ENCODE data around the gene DNAJC18.

Gene DNAJC18

DNA sequence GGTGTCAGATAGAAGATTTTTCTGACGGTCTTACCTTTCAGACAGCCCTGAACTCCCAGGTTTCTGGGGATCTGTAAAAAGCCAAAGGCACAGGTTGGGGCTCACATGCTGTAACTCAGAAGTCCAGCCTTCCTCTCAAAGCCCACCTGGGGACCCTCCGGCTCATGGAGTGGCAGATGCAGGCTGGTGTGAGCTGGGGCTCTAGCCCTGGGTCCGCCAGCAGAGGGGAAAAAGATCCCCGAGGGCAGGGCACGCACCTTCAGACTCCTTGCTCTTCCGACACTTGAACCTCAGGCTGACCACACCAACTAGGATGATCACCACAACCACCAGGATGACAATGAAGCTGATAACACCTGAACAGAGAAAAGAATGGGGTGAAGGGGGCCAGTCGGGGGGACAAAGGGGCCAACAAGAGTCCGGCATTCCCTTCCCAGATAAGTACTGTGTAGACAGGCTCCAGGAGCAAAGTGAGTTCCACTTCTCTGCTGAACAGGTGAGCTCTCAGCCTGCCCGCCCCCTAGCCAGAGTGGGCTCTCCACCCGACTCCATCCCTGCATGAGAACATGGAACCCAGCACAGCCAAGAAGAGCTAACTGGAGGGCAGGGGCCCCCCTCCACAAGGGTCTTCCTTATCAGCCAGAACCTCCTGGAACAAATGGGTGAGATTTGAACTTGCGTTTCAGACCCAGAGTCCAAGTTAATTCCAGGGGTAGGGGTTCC lies 15.4 kb upstream of the DNAJC18 start:
- in situ Hi-C loops (cut with MboI; ENCODE audit: low pct_unique_long_range_greater_than_20kb, low sequenced_read_pairs, unreplicated experiment), result no loop called here
- TF ChIP-seq, protein P1, sequence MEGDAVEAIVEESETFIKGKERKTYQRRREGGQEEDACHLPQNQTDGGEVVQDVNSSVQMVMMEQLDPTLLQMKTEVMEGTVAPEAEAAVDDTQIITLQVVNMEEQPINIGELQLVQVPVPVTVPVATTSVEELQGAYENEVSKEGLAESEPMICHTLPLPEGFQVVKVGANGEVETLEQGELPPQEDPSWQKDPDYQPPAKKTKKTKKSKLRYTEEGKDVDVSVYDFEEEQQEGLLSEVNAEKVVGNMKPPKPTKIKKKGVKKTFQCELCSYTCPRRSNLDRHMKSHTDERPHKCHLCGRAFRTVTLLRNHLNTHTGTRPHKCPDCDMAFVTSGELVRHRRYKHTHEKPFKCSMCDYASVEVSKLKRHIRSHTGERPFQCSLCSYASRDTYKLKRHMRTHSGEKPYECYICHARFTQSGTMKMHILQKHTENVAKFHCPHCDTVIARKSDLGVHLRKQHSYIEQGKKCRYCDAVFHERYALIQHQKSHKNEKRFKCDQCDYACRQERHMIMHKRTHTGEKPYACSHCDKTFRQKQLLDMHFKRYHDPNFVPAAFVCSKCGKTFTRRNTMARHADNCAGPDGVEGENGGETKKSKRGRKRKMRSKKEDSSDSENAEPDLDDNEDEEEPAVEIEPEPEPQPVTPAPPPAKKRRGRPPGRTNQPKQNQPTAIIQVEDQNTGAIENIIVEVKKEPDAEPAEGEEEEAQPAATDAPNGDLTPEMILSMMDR (IDR thresholded peaks at IDR 0.05; ENCODE audit: extremely low read depth, insufficient read depth, missing control alignments), result no peak
- DNase-seq (ENCODE audit: low spot score), result no peak

DNA sequence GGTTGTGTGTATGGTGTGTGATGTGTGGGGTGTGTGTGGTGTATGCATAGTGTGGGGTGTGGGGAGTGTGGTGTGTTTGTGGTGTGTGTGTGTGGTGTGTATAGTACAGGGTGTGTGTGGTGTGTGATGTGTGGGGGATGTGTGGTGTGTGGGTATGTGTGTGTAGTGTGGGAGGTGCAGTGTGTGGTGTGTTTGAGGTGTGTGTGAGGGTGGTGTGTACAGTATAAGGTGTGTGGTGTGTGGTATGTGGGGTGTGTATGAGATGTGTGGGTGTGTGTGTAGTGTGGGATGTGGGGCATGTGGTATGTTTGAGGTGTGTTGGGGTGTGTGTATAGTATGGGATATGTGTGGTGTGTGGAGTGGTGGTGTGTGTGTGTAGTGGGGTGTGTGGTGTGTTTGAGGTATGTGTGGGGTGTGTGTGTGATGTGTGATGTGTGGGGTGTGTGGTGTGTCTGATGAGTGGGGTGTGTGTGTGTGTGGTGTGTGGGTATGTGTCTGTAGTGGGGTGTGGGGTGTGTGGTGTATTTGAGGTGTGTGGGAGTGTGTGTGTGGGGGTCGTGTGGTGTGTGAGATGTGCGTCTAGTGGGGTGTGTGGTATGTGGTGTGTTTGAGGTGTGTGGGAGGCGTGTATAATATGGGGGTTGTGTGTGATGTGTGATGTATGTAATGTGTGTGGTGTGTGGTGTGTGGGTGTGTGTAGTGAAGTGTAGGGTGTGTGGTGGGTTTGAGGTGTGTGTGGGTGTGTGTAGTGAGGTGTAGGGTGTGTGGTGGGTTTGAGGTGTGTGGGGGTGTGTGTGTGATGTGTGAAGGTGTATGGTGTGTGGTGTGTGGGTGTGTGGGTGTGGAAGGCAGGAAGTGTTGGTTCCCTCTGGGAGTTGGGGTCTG lies 14.6 kb upstream of the DNAJC18 start:
- in situ Hi-C loops (cut with MboI; ENCODE audit: low pct_unique_long_range_greater_than_20kb, low sequenced_read_pairs, unreplicated experiment), result no loop called here
- no peak for DNase-seq (ENCODE audit: low spot score)
- TF ChIP-seq, protein P1 (IDR thresholded peaks at IDR 0.05; ENCODE audit: extremely low read depth, insufficient read depth, missing control alignments), result no peak

DNA sequence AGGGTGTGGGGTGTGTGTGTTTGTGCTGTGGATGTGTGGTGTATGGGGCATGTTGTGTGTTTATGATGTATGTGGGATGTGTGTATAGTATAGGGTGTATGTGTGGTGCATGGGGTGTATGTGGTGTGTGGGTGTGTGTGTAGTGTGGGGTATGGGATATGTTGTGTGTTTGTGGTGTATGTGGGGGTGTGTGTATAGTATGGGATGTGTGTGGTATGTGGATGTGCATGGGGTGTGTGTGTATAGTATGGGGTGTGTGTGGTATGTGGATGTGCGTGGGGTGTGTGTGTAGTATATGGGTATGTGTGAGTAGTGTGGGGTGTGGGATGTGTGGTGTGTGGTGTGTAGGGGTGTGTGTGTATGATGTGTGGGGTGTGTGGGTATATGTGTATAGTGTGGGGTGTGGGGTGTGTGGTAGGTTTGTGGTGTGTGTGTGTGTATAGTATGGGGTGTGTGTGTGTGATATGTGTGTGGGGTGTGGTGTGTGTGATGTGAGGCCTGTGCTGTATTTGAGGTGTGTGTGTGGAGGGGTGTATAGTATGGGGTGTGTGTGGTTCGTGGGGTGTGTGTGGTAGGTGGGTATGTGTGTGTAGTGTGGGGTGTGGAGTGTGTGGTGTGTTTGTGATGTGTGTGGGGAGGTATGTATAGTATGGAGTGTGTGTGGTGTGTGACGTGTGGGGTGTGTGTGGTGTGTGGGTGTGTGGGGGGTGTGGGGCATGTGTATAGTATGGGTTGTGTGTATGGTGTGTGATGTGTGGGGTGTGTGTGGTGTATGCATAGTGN lies 12.7 kb upstream of the DNAJC18 start:
- TF ChIP-seq, protein P1 (IDR thresholded peaks at IDR 0.05; ENCODE audit: extremely low read depth, insufficient read depth, missing control alignments), result no peak
- in situ Hi-C loops (cut with MboI; ENCODE audit: low pct_unique_long_range_greater_than_20kb, low sequenced_read_pairs, unreplicated experiment), result no loop called here
- DNase-seq (ENCODE audit: low spot score), result no peak

DNA sequence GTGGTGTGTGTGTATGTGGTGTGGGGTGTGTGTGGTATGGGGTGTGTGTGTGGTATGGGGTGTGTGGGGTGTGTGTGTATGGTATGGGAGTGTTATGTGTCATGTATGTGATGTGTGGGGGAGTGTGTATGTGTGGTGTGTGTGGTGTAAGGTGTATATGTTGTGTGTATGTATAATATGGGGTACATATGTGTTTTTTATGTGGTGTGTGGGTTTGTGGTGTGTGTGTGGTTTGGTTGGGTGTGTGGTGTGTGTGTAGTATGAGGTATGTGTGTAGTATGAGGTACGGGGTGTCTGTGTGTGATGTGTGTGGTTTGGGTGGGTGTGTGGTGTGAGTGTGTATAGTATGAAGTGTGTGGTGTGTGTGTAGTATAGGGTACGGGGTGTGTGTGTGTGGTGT lies 11.9 kb upstream of the DNAJC18 start:
- DNase-seq (ENCODE audit: low spot score), result no peak
- TF ChIP-seq, protein P1 (IDR thresholded peaks at IDR 0.05; ENCODE audit: extremely low read depth, insufficient read depth, missing control alignments), result no peak
- in situ Hi-C loops (cut with MboI; ENCODE audit: low pct_unique_long_range_greater_than_20kb, low sequenced_read_pairs, unreplicated experiment), result no loop called here

DNA sequence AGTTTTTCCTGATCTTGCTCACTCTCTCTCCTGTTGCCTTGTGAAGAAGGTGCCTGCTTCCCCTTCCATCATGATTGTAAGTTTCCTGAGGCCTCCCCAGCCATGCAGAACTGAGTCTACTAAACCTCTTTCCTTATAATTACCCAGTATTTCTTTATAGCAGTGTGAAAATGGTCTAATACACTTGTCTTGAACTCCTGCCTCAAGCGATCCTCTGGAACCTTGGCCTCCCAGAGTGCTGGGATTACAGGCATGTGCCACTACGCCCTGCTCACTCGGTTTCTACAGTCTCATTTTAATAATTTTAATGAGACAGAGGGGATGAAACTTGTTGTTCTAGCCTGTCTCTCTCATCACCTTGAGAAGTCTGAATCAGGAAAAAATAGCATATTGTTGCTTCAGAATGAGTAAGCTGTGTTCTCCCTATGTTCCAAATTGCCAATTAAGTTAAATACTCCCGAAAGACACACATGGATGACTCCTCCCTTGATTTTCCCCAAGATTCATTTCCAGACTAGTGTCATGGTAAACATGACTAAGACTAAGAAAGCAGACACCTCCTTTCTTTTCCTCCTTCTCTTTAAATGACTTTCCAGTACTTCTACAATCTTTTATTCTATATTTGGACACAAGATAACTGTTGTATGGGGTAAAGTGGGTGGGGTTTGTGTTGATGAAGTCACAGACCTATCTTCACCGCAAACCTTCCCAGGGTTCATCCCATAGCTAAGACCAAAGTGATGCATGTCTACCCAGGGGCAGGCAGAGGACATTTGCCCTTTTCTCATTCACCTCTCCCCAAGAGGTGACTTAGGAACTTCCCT lies 7.8 kb upstream of the DNAJC18 start:
- in situ Hi-C loops (cut with MboI; ENCODE audit: low pct_unique_long_range_greater_than_20kb, low sequenced_read_pairs, unreplicated experiment), result no loop called here
- TF ChIP-seq, protein P1 (IDR thresholded peaks at IDR 0.05; ENCODE audit: extremely low read depth, insufficient read depth, missing control alignments), result no peak
- DNase-seq (ENCODE audit: low spot score), result no peak
